Measurements from ENCODE around the gene CFC1B.
"Not testable (repeated sequence)": the region's sequence is repeated elsewhere in the genome, so short reads cannot be mapped to it uniquely, and the experiment has no call there.

The CFC1B gene

GRCh38 chr2:130520992-130521391 lies at the start of gene CFC1B:
TSS of gene CFC1B (plus strand) at chr2:130521222. CDS start at chr2:130521485, 263 bp downstream.
- not testable (repeated sequence) for H2AFZ ChIP-seq; H3K79me2 ChIP-seq; H3K36me3 ChIP-seq (ENCODE audit: control insufficient read depth, insufficient read depth, low read length)

GRCh38 chr2:130491073-130491472 lies 29.9 kb upstream of the CFC1B start:
- not testable (repeated sequence) for H3K4me2 ChIP-seq (ENCODE audit: low read length); H3K27me3 ChIP-seq (ENCODE audit: control insufficient read depth, insufficient read depth, low read length); H3K27ac ChIP-seq; H2AFZ ChIP-seq; H3K79me2 ChIP-seq; H3K36me3 ChIP-seq (ENCODE audit: control insufficient read depth, insufficient read depth, low read length); H3K9me3 ChIP-seq (ENCODE audit: control insufficient read depth, low read length); H3K9ac ChIP-seq; H3K4me3 ChIP-seq (ENCODE audit: low read depth, low read length); H3K4me1 ChIP-seq

More at GRCh38 chr2:130520992-130521391, at the start of gene CFC1B:
- not testable (repeated sequence) for H3K27me3 ChIP-seq (ENCODE audit: control insufficient read depth, insufficient read depth, low read length); H3K9ac ChIP-seq; H3K27ac ChIP-seq; H3K4me2 ChIP-seq (ENCODE audit: low read length); H3K4me1 ChIP-seq; H3K9me3 ChIP-seq (ENCODE audit: control insufficient read depth, low read length); H3K4me3 ChIP-seq (ENCODE audit: low read depth, low read length)

DNA sequence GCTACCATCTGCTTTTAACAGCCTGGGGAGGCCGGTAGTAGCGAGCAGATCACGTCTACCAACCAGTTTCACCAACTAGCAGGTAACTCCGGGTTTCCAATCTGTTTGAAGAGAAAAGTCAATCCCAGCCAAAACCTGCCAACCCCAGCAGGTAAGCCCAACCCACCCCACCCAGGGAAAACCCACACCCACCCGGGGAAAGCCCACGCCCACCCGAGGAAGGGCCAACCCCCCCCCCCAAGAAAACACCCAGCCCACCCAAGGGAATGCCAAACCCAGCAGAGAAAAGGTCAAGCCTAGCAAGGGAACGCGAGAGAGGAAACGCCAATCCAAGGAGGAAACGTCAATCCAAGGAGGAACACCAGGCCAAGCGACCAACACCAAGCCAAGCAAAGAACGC lies 11.8 kb upstream of the CFC1B start, which contains the start of gene POTEI:
Gene POTEI, minus strand, starts transcription at position 101 of the 400 bp plus-strand sequence. Its CDS starts 93 bp downstream, at position 8.
- H3K79me2 ChIP-seq; H3K9me3 ChIP-seq (ENCODE audit: control insufficient read depth, low read length); H3K36me3 ChIP-seq (ENCODE audit: control insufficient read depth, insufficient read depth, low read length); H3K4me2 ChIP-seq (ENCODE audit: low read length); H2AFZ ChIP-seq; H3K4me3 ChIP-seq (ENCODE audit: low read depth, low read length); H3K27ac ChIP-seq; H3K27me3 ChIP-seq (ENCODE audit: control insufficient read depth, insufficient read depth, low read length); H3K9ac ChIP-seq; H3K4me1 ChIP-seq: not testable (repeated sequence)

GRCh38 chr2:130510807-130511746 lies 9.9 kb upstream of the CFC1B start:
- not testable (repeated sequence) for H3K4me2 ChIP-seq (ENCODE audit: low read length); H3K27ac ChIP-seq

GRCh38 chr2:130511747-130512451 lies 9.1 kb upstream of the CFC1B start:
- H3K4me3 ChIP-seq (ENCODE audit: low read depth, low read length); H3K79me2 ChIP-seq; H3K9me3 ChIP-seq (ENCODE audit: control insufficient read depth, low read length): not testable (repeated sequence)

More at GRCh38 chr2:130510807-130511746, 9.9 kb upstream of the CFC1B start:
- H2AFZ ChIP-seq; H3K9me3 ChIP-seq (ENCODE audit: control insufficient read depth, low read length); H3K4me1 ChIP-seq; H3K79me2 ChIP-seq; H3K27me3 ChIP-seq (ENCODE audit: control insufficient read depth, insufficient read depth, low read length); H3K9ac ChIP-seq; H3K4me3 ChIP-seq (ENCODE audit: low read depth, low read length); H3K36me3 ChIP-seq (ENCODE audit: control insufficient read depth, insufficient read depth, low read length): not testable (repeated sequence)

DNA sequence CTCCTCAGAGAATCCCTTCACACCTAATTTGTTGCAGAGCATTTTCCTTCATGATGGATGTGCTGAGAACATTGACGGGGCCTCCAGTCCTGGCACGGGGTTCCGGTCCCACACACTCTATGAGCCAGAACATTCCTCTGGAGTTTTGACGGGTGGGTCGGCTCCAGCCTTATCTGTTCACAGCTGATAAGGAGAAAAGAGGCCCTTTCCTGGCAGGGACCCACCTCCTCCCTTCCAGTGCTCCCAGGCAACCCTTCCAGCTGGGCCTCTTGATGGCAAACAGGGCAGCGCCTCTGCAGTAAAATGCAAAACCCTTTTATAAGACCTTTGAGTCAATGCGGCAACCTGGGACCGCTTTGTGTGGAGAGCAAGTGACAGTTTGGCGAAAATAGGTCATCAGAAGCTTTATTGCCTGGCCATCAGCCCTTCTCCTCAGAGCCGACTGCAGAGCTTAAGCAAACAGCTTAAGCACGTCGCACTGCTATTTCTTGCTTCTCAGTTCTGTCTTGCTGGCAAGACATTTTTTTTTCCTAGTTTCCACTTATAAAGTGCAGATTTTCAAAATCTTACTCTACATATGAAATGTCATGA lies 2.4 kb upstream of the CFC1B start:
- not testable (repeated sequence) for H3K27me3 ChIP-seq (ENCODE audit: control insufficient read depth, insufficient read depth, low read length); H3K27ac ChIP-seq; H3K9ac ChIP-seq; H3K4me3 ChIP-seq (ENCODE audit: low read depth, low read length); H2AFZ ChIP-seq; H3K4me1 ChIP-seq; H3K79me2 ChIP-seq; H3K9me3 ChIP-seq (ENCODE audit: control insufficient read depth, low read length); H3K36me3 ChIP-seq (ENCODE audit: control insufficient read depth, insufficient read depth, low read length); H3K4me2 ChIP-seq (ENCODE audit: low read length)

More at GRCh38 chr2:130511747-130512451, 9.1 kb upstream of the CFC1B start:
- not testable (repeated sequence) for H3K27ac ChIP-seq; H3K27me3 ChIP-seq (ENCODE audit: control insufficient read depth, insufficient read depth, low read length); H3K4me1 ChIP-seq; H2AFZ ChIP-seq; H3K4me2 ChIP-seq (ENCODE audit: low read length); H3K36me3 ChIP-seq (ENCODE audit: control insufficient read depth, insufficient read depth, low read length); H3K9ac ChIP-seq

DNA sequence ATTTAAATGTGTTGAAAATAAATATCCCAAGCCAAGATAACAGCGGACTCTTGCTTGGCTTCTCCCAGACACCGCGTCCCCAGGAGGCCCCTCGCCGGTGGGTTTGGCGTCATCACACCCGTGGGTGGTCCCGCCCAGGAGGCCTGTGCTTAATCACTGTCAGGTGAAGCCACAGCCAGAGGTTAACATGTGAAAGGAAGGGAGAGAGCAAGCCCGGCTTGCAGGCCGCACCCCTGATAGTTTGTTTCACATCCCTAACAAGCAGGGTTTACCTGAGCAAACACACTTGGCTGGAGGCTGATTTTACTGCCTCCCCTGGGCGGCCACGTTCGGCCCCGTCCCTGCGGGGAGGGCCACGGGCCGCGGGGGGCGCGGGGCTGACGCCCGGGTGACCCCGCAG lies 1.4 kb downstream of the CFC1B start:
- H3K4me2 ChIP-seq (ENCODE audit: low read length); H3K9ac ChIP-seq: not testable (repeated sequence)

DNA sequence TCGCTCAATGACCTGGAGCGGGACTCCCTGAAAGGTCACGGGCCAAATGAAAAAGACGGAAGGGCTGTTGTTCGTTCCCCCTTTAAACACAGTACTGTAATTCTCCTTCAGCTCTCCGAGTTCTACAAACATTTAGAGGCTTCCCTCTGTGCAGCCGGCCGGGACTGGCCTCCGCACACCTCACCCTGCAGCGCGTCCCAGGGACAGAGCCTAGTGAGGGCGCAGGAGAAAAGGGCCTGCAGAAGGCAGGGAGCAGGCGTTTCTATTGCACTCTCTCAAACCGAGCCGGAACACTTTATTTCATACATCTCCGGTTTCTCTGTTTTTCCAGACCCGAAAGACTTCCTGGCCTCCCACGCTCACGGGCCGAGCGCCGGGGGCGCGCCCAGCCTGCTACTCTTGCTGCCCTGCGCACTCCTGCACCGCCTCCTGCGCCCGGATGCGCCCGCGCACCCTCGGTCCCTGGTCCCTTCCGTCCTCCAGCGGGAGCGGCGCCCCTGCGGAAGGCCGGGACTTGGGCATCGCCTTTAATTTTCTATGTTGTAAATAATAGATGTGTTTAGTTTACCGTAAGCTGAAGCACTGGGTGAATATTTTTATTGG lies 6.4 kb downstream of the CFC1B start:
- not testable (repeated sequence) for H3K27ac ChIP-seq; H3K4me2 ChIP-seq (ENCODE audit: low read length); H3K36me3 ChIP-seq (ENCODE audit: control insufficient read depth, insufficient read depth, low read length); H2AFZ ChIP-seq; H3K9me3 ChIP-seq (ENCODE audit: control insufficient read depth, low read length); H3K4me3 ChIP-seq (ENCODE audit: low read depth, low read length); H3K79me2 ChIP-seq; H3K9ac ChIP-seq; H3K27me3 ChIP-seq (ENCODE audit: control insufficient read depth, insufficient read depth, low read length); H3K4me1 ChIP-seq

More for the DNA sequence above, 1.4 kb downstream of the CFC1B start:
- H3K27ac ChIP-seq; H3K9me3 ChIP-seq (ENCODE audit: control insufficient read depth, low read length); H3K36me3 ChIP-seq (ENCODE audit: control insufficient read depth, insufficient read depth, low read length); H3K4me1 ChIP-seq; H3K4me3 ChIP-seq (ENCODE audit: low read depth, low read length); H2AFZ ChIP-seq; H3K79me2 ChIP-seq; H3K27me3 ChIP-seq (ENCODE audit: control insufficient read depth, insufficient read depth, low read length): not testable (repeated sequence)

DNA sequence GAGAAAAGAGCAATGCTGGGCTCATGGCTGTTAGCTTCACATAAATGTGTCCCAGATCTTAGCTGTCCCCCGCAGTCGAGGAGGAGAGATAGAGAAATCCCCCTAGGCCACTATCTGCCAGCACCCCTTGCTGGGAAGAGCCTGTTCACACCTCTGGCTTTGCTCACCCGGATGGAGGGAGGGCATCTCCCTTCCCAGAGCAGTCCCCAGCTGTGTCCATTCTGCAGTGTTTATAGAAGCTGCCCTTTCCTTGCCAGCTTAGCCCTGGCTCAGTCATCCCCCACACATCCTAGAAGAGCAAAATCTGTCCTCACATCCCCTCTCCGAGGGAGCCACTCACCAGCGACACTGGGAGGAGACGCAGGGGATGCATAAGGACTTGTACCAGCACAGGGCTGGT lies 8.5 kb downstream of the CFC1B start:
- not testable (repeated sequence) for H3K4me2 ChIP-seq (ENCODE audit: low read length); H3K9me3 ChIP-seq (ENCODE audit: control insufficient read depth, low read length); H3K4me3 ChIP-seq (ENCODE audit: low read depth, low read length); H3K4me1 ChIP-seq; H3K36me3 ChIP-seq (ENCODE audit: control insufficient read depth, insufficient read depth, low read length); H3K9ac ChIP-seq; H3K27me3 ChIP-seq (ENCODE audit: control insufficient read depth, insufficient read depth, low read length); H3K79me2 ChIP-seq; H2AFZ ChIP-seq; H3K27ac ChIP-seq

DNA sequence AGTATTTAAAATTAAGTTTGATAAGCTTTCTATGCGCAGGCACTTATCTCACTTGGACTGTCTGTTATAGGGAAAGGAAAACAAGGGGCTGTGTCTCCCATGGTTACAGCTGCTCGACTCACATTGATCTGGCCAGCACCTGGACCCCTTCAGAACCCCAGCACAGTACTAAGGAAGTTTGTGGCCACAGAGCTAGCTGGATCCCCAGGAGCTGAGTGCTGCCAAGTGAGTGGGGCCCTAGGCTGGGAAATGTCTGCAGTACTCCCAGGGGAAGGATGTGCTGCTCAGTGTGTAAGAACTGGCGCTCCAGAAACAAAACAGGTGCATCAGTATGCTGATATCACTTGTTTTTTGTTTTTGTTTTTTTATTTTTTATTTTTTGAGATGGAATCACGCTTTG lies 9.2 kb downstream of the CFC1B start:
- not testable (repeated sequence) for H3K27ac ChIP-seq; H3K4me1 ChIP-seq; H3K27me3 ChIP-seq (ENCODE audit: control insufficient read depth, insufficient read depth, low read length); H3K36me3 ChIP-seq (ENCODE audit: control insufficient read depth, insufficient read depth, low read length); H3K9ac ChIP-seq; H3K4me2 ChIP-seq (ENCODE audit: low read length); H3K4me3 ChIP-seq (ENCODE audit: low read depth, low read length); H3K79me2 ChIP-seq; H2AFZ ChIP-seq; H3K9me3 ChIP-seq (ENCODE audit: control insufficient read depth, low read length)
